GM20000 (cell line): ENCODE results near the gene RAPGEF4.
A peak's percentile ranks its signal among the peaks of the same experiment; 100 is the strongest.
"Not testable (repeated sequence)": the region's sequence is repeated elsewhere in the genome, so short reads cannot be mapped to it uniquely, and the experiment has no call there.

Experiments used
- DNase-seq: peaks from one replicate; pipeline ENCODE4 v3.0.0; 2012; ENCODE audit warnings: low spot score
- TF ChIP-seq, protein P1 (sequence below): IDR thresholded peaks from 2 replicates; pipeline ENCODE4 v1.5.1; 2012; ENCODE audit warnings: mild to moderate bottlenecking, control low read depth; ENCODE audit errors: extremely low read depth, missing control alignments

Gene RAPGEF4

DNA sequence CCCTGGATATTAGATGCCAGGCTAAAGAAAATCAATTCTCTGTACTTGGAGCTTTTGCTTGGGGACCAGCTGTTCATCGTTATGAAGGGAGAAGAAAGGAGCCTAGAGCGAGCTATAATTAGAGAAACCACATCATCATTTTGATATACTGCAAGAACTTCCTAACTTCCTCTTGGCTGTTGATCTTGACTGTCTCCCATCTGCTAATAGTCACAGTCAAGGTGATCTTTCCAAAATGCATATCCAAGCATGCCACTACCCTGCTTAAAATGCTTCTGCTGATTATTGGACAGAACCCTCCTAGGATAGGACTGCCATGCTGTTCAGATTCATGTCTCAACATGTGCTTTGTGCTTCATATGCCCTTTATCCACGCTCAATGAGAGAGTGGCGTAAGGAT is 54.8 kb downstream of the RAPGEF4 start:
- no peak for DNase-seq
- TF ChIP-seq, protein P1, sequence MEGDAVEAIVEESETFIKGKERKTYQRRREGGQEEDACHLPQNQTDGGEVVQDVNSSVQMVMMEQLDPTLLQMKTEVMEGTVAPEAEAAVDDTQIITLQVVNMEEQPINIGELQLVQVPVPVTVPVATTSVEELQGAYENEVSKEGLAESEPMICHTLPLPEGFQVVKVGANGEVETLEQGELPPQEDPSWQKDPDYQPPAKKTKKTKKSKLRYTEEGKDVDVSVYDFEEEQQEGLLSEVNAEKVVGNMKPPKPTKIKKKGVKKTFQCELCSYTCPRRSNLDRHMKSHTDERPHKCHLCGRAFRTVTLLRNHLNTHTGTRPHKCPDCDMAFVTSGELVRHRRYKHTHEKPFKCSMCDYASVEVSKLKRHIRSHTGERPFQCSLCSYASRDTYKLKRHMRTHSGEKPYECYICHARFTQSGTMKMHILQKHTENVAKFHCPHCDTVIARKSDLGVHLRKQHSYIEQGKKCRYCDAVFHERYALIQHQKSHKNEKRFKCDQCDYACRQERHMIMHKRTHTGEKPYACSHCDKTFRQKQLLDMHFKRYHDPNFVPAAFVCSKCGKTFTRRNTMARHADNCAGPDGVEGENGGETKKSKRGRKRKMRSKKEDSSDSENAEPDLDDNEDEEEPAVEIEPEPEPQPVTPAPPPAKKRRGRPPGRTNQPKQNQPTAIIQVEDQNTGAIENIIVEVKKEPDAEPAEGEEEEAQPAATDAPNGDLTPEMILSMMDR = no peak

DNA sequence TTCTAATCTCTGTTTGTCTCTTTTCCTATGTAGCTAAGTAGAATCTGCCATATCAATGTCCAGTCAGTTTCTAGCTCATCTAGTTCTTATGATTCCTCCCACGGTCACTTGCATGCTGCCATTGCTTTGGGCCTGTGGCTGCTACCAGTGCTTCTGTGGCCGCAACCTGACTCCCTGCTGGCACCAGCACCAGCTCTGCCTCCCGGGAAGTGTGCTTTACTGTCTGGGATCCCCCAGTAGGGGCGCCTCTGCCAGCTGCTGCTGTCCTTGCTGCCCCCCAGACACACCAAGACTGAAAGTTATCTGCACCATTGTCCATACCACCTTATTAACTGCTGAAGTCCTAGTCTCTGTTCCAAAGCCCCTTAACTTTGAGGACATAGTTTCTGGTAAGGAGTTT is 56.3 kb downstream of the RAPGEF4 start:
- TF ChIP-seq, protein P1 = no peak
- DNase-seq = no peak

DNA sequence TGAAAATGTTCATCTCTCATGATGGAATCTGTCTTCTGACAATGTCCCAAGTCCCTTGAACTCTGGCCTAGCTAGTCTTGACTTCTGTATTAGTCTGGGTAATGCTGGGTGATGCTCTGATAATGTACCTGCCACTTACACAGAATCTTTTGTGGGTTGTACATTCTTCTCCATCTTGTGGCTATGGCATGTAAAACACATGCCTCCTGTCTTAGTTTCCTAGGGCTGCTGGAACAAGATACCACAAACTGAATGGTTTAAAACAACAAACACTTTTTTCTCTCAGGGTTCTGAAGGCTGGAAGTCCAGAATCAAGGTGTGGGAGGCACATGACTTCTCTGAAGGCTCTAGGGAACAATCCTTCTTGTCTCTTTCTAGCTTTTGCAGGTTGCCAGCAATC is 57.1 kb downstream of the RAPGEF4 start:
- no peak for DNase-seq
- TF ChIP-seq, protein P1 = no peak

DNA sequence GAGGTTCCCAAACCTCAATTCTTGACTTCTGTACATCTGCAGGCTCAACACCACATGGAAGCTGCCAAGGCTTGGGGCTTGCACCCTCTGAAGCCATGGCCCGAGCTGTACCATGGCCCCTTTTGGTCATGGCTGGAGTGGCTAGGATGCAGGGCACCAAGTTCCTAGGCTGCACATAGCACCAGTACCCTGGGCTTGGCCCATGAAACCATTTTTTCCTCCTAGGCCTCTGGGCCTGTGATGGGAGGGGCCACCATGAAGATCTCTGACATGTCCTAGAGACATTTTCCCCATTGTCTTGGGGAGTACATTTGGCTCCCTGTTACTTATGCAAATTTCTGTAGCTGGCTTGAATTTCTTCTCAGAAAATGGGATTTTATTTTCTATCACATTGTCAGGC is 67.7 kb downstream of the RAPGEF4 start:
- DNase-seq = not testable (repeated sequence)

DNA sequence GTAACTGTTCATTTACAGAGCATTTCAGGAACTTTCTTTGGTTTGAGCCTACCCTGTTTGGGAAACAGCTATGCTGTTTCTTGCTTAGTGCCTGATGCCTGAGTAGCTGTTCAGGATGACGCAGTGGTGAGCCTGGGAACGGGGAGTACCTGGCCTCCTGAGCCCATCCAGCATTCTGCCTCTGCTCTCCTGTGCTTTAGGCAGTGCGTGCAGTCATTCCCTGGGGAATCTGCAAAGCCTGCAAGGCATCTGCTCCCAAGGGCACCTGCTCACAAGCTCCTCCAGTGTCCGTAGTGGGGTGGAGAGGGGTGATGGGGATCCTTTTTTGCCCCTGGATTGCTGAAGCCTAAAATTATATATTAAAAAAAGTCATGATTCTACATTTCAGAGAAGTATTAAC is 68.8 kb downstream of the RAPGEF4 start:
- DNase-seq = no peak
- TF ChIP-seq, protein P1 = no peak

DNA sequence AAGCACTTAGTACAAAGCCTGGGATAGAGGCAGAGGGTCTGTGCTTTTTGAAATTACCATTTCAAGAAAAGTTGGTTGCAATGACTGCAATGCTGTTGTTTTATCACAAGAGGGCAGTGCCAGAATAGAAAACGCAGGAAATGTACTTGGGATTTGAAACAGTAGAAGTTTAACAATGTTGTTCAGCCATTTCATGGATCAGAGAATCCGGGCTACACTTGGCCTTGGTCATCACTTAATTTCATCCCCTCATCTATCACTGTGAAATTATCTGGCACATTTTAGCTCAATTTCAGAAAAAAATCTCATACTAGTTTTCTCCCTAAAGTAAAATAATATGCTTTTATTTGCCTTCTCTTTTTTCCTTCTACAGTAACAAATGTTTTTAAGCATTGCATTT is 70.8 kb downstream of the RAPGEF4 start:
- TF ChIP-seq, protein P1 = peak; percentile 71
- DNase-seq = peak; percentile 37

DNA sequence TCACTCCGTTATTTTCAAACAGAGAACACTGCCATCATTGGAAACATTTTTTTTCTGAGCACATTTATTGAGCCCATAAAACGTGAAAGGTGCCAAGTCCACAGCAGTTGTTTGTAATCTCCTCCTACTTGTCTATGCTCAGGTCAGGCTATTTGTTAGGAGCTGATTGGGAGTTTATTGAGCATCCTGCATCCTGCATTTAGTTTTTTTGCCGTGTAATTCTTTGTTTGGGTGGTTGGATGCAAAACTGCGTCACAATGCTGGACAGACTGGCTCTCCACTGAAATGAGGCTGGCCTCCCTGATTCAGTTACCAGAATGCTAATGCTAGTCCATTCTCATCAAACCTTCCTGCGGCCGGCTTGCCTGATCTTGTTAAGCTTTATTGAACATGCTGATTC is 71.4 kb downstream of the RAPGEF4 start:
- DNase-seq = no peak
- TF ChIP-seq, protein P1 = no peak

DNA sequence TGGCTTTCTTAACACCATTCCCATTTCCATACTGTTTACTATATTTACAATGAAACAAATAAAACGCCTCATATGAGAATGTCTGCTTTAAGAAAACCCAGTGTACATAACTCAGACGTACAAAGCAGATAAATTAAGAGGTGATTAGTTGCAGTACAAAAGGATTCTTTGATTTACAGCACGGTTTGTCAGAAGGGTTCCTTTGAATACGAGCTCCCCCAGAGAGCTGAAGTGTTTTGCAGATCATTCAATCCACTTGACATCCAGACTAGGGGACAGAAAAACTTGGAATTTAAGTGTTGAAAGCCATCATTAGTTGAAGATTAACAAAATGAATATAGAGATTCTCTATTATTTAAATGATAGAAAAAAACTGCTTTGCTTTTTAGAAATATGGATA is 72.5 kb downstream of the RAPGEF4 start:
- DNase-seq = no peak
- TF ChIP-seq, protein P1 = no peak
